GM18868 (cell line): ENCODE results near the gene ZSWIM1.
"Not testable (repeated sequence)": the region's sequence is repeated elsewhere in the genome, so short reads cannot be mapped to it uniquely, and the experiment has no call there.

Experiments
- ATAC-seq: cut with Tn5 transposase; IDR thresholded peaks from one replicate; pipeline ENCODE4 v1.9.1; 2021; ENCODE audit warnings: mild to moderate bottlenecking, moderate library complexity; ENCODE audit not compliant: unreplicated experiment

ZSWIM1 gene

DNA sequence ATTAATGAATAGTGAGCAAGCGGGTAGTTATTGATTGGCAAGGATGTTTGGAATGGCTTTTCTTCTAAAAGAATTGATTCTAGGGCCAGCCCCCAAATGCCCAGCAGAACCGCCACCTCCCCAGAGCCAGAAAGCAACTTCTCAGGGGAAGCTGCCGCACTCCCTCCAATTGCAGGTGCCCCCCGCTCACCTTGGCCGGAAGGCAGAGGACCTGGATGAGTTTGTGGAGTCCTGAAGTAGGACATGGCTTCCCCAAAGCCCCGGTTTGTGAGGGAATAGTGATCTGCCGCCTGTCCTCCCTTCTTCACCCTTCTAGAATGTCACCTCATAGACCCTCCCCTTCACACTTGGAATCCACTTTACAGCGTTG lies 6.3 kb downstream of the ZSWIM1 start, which contains the start of gene SPATA25:
TSS of gene SPATA25 (minus strand) at position 277 of the 370 bp plus-strand sequence. CDS start at position 245, 32 bp downstream.
- no peak for ATAC-seq

DNA sequence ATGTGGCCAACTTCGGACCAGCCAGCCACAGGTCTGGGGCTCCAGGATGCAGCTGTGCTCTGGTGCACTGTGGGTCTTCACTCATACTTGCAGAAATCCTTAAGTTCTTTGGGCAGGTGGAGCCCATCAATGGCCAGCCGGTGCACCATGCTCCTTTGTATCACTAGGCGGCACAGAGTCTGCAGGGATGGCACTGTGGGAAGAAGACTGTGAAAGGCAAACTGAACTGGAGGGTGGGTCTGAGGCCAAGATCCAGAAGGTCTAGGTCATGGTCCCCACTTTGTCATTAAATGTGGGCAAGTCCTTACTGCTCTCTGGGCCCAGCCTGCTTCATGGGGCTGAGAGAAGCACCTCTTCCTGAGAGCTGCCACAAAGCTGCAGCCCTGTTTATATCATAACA lies 7.7 kb downstream of the ZSWIM1 start:
- no peak for ATAC-seq

DNA sequence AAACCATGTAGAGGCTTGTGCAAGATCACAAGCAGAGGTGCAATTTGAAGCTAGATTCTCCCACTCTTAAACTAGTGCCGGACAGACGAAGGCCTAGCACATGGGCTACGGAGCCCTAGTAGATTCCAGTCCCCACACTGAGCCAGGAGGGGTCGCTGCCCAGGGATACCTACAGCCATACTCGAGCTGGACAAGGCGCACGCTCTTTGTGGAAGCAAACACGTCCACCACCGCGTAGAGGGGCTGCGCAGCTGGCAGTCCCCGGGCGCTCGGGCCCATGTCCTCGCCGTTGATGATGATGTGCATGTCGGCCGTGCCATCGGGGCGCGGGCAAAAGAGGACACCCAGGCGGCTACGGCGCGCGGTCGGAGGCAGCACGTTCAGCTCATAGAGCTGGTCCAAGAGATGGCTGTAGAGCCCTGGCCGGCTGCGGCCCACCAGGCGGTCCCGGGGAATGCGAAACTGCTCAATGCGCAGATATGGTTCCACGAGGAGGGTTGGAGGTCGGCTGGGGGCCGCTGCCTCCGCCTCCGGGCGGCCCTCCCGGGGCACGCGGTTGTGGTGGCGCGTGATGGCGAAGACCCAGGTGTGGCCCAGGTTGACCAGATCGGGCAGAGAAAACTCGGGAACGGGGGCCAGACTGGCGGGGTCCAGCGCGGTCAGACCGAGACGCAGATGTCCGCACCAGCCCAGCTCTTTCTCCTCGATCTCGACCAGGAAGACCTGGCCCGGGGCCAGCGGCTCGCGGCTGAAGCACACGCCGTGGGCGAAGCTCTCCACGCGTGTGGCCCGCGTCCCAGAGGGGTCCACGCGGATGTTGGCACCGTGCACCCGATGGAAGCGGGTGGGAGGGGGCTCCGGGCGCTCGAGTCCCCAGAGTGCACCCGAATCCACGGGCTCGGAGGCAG lies 9.3 kb downstream of the ZSWIM1 start:
- ATAC-seq: no peak

DNA sequence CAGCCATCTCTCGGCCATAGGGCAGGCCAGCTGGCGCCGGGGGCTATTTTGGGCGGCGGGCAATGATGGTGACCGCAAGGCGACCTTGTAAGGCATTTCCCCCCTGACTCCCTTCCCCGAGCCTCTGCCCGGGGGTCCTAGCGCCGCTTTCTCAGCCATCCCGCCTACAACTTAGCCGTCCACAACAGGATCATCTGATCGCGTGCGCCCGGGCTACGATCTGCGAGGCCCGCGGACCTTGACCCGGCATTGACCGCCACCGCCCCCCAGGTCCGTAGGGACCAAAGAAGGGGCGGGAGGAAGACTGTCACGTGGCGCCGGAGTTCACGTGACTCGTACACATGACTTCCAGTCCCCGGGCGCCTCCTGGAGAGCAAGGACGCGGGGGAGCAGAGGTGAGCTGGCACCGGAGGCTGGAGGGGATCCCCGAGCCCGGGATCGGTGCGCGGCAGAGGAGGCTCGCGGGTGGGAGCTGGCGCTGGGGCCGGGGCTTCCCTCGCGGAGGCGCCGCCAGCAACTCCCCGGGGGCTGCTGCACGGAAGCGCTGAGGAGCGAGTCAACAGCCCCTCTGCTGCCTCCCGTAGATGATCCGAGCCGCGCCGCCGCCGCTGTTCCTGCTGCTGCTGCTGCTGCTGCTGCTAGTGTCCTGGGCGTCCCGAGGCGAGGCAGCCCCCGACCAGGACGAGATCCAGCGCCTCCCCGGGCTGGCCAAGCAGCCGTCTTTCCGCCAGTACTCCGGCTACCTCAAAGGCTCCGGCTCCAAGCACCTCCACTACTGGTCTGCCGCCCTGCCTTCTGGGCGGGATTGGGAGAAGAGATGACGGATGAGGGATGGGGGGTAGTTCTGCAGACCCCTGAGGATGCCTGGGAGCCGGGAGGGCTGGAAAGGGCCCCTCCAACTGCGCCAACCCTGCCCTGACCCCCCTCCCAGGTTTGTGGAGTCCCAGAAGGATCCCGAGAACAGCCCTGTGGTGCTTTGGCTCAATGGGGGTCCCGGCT lies 10.3 kb downstream of the ZSWIM1 start, which contains the start of the genes CTSA and NEURL2:
TSS of gene CTSA (plus strand) at position 351 of the 999 bp plus-strand sequence. CDS start at position 585, 234 bp downstream.
TSS of gene NEURL2 (minus strand) at position 224 of the 999 bp plus-strand sequence. CDS start at position 7, 217 bp downstream.
- ATAC-seq: peak; percentile 81

DNA sequence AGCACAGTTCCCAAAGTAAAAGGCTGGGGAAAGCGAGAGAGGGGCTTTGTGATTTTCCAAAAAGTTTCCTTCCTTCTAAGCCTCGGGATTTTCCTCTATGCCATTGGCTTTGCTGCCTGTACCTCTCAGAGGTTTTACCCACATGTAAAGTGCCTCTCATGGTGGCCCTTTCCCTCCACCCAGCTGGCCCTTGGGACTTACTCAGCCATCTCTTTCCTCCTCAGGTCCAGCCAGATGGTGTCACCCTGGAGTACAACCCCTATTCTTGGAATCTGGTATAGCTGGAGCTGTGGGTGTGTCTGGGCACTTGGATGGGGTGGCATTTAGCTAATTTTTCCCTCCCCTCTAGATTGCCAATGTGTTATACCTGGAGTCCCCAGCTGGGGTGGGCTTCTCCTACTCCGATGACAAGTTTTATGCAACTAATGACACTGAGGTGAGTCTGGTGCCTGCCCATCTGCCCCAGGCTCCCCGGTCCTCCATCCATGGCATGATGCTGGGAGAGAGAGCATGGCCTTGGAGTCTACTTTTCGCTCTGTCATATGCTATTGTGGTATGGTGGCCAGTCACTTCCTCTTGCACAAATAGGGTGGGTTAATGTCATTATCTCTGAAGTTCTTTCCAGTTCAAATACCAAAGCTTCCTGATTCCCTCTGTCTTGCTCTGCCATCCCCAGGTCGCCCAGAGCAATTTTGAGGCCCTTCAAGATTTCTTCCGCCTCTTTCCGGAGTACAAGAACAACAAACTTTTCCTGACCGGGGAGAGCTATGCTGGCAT lies 11.2 kb downstream of the ZSWIM1 start:
- ATAC-seq: no peak

DNA sequence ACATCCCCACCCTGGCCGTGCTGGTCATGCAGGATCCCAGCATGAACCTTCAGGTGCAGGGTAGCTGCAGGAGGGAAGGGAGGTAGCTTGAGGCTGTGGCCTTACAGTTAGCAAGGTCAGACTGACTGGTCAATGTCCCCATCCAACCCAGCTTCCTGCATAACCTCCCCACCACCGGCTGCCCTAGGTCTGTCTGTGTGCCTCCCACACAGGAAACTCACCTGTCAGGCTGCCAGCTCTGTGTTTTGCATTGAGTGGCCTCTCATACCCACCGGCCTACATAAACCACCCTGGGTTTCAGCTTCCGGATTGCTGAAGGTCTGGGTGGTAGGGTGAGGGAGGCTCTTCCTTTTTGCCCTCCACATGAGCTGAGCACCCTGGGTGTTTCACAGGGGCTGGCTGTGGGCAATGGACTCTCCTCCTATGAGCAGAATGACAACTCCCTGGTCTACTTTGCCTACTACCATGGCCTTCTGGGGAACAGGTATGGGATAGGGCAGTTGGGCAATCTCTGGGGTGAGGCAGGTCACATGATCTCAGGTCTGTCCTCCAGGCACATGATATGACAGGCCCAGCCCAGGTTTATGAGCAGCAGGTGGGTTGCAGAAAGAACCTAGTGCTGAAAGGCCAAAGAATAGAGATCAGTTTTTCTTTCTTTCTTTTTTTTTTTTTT lies 11.9 kb downstream of the ZSWIM1 start:
- no peak for ATAC-seq

DNA sequence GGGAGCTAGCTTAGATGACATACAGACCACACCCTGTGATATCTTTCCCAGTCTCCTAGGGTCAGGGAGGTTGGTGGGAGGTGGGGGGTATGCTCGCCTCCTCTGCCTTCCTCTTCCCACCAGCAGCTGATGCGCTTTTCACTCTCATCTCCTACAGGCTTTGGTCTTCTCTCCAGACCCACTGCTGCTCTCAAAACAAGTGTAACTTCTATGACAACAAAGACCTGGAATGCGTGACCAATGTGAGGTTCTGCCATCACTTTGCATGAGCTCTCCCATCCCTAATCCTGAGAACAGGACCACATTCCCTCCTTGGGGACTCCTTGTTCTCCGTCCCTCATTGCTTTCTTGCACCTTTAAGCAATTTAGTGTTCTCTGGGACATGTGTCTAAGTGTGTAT lies 12.8 kb downstream of the ZSWIM1 start:
- no peak for ATAC-seq

DNA sequence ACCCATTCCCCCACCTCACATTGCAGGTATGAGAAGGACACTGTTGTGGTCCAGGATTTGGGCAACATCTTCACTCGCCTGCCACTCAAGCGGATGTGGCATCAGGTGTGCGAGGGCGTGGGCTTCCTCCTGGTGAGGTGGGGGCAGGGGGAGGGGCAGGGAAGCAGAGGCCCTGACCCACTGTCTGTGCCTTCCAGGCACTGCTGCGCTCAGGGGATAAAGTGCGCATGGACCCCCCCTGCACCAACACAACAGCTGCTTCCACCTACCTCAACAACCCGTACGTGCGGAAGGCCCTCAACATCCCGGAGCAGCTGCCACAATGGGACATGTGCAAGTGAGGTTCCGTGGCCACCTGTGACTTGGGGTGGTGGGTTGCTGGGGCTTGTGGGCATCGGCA lies 13.8 kb downstream of the ZSWIM1 start:
- no peak for ATAC-seq

DNA sequence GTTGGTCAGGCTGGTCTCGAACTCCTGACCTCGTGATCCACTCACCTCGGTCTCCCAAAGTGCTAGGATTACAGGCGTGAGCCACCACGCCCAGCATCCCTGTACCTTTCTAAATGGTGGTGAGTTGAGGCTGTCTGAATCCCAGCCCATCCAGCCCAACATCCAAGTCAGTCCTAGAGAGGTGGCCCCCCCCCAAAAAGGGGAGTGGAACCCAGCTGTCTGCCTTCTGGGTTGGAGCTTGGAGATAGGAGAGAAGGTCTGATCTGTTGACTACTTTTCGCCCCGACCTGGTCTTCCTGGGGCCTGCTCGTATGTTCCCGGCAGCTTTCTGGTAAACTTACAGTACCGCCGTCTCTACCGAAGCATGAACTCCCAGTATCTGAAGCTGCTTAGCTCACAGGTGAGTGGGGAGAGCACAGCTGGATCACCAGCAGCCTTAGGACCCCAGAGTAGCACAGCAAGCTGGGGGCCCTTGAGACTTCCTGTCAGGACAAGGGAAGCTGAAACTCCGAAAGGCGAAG lies 15.7 kb downstream of the ZSWIM1 start:
- ATAC-seq: no peak

DNA sequence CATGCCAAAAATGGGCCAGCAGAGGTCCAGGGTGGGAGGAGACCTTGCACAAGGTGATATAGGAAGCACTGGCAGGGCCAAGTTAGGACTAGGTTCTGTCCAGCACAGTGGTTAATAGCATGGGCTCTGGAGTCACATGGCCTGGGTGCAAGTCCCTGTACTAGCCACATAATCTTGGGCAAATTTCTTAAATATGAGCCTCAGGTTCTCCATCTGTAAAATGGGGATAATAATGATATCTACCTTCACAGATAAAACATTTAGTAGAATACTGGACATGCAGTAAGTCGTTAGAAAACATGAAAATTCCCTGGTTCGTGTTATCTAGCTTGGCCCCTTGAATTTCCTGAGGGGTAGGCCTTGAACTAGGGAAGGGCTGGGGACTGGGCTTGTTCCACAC lies 16.3 kb downstream of the ZSWIM1 start:
- no peak for ATAC-seq

DNA sequence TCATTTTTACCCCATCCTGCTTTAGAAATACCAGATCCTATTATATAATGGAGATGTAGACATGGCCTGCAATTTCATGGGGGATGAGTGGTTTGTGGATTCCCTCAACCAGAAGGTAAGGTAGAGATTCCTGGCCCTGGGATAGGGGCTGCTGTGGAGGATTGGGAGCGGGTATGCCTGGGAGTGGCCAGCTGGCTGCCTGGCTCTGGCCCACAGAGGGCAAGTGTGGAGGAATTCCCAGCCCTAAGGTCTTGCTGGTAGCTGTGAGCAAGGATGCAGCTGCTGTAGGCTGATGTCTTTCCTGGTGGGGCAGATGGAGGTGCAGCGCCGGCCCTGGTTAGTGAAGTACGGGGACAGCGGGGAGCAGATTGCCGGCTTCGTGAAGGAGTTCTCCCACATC lies 16.7 kb downstream of the ZSWIM1 start:
- ATAC-seq: no peak

DNA sequence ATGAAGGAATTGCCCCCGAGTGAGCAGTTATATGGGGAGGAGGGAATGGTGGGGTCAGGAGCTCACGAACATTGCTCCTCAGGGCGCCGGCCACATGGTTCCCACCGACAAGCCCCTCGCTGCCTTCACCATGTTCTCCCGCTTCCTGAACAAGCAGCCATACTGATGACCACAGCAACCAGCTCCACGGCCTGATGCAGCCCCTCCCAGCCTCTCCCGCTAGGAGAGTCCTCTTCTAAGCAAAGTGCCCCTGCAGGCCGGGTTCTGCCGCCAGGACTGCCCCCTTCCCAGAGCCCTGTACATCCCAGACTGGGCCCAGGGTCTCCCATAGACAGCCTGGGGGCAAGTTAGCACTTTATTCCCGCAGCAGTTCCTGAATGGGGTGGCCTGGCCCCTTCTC lies 17.3 kb downstream of the ZSWIM1 start:
- no peak for ATAC-seq

DNA sequence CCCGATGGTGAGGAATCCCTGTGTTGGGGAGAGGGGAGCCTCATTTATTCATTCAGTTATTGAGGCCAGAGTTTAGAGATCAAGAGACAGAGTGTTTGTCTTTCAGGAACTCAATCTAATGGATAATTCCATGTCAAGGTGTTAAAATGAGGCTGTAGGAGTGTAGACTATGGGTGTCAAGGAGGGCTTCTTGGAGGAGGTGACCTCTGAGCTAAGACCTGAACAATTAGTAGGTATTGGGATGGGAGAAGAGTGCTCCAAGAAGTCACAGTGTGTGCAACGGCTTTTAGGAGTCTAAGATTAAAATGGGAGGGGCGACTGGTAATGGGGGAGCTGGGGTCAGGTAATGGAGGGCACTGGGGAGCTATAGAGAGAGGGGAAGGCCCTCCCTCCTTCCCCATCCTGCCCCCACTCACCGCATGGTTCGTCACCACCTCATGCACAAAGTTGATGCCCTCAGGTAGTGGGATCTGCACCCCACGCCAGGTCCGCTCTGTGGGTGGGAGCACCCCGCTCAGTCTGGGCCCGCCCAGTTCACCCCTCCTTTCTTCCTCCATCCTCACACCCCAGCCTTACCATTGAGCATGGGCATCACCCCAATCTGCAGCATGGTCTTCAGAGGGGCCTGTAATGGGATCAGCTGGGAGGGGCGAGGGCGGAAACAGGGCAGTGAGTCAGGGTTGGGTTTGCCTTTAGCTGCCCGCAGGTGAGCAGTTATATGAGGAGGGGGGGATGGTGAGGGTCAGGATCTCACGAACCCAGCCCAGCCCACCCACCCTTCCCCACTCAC lies 18.2 kb downstream of the ZSWIM1 start:
- ATAC-seq: no peak

DNA sequence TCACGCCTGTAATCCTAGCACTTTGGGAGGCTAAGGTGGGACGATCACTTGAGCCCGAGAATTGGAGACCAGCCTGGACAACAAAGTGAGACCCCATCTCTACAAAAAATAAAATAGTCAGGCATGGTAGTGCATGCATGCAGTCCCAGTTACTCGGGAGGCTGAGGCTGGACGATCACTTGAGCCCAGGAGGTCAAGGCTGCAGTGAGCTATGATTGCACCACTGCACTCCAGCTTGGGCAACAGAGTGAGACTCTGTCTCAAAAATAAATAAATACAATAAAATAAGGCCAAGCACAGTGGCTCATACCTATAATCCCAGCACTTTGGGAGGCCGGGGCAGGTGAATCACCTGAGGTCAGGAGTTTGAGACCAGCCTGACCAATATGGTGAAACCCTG lies 20.3 kb downstream of the ZSWIM1 start:
- ATAC-seq: not testable (repeated sequence)

DNA sequence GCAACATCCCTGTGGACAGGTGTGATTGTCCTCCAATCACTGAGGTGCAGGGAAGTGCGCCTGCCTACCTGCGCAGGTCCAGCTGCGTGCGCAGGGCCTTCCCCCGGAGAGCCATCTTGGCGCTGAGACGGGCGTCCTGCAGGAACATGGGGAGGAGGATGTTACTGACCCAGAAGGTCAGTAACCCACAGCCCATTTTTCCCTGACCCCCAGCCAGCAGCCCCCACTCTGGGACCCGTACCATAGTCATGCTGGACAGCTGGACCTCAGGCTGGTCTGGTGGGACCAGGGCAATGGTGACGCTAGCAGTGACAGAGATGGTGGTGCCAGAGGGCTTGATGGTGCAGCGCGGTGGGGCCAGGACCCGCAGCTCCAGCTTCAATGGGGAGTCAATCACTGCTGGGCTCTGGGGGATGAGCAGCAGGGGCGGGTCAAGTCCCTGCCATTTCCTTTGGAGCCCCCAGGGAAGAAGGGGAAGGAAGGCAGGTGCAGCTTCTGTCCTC lies 21.2 kb downstream of the ZSWIM1 start:
- ATAC-seq: no peak

DNA sequence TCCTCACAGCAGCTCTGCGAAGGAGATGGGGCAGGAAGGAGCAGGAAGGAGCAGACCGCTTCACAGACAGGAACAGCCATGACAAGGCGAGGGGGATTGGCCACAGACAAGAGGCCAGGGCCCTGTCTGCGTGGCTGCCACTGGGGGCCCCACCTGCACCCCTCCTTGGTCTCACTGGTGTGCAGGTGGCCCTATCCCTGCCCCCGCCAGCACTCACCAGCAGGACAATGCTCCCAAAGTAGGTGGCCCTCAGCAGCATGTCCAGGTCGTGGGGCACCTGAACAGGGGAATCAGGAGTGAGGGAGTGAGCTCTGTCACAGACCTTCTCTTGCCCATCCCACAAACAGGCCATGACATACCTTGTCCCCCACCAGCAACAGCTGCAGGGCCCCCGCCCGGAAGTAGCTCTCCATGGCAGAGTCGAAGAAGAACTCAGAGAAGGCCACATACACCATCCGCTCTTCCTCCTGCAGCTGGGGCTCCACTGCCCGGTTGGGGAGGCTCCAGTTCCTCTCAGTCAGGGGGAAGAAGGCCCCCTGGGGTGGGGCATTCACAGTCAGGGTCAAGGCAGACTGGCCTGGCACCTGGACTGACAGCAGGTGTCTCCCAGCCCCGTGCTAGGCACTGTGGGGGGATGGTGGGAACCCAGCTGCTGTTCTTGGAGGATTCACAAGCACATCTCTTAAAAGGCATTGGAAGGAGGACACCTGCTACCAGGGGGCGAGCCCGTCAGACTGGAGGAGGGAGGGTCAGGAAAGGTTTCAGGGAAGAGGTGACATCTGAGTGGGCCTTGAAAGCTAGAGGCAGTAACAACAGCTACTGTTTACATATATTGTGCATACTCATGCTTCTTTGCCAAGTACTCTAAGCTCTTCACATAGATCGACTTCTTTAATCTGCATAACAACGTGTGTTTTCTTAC lies 23.8 kb downstream of the ZSWIM1 start:
- no peak for ATAC-seq

DNA sequence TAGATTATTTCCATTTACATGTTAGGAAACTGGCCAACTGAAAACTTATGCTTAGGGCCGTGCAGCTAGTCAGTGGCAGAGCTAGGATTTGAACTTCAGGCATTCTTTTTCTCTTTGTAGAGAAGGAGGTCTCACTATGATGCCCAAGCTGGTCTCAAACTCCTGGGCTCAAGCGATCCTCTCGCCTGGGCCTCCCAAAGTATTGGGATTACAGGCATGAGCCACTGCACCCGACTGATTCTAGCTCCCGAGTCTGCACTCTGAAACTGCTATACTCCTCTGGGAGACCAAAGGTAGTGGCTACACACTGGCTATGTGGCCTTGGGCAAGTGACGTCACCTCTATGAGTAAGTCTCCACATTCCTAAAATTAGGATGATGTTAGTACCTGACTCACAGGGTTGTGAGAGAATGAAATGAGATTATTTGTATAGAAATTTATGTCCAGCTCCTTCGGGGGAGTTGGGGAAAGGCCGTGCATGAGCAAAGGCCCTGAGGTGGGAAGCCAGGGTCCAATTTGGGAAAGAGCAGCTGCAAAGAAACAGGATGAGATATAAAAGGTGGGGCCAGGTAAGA lies 24.6 kb downstream of the ZSWIM1 start:
- ATAC-seq: no peak
